GM10248 (cell line): Measurements from ENCODE around the gene COMMD4.
A peak's percentile ranks its signal among the peaks of the same experiment; 100 is the strongest.
"Not testable (repeated sequence)": the region's sequence is repeated elsewhere in the genome, so short reads cannot be mapped to it uniquely, and the experiment has no call there.

ENCODE experiments used
- CTCF ChIA-PET: fragments of 300-600 bp; sonication (Branson Sonifier 250); formaldehyde crosslinking; extraction: SDS; loops from one replicate; lab custom pipeline; 2021; ENCODE audit warnings: antibody characterized with exemption; lab: Yijun Ruan, JAX
- POLR2A ChIA-PET: fragments of 350-650 bp; sonication (Branson Sonifier 250); formaldehyde crosslinking; extraction: SDS; loops from one replicate; lab custom pipeline; 2020; ENCODE audit warnings: antibody characterized with exemption; lab: Yijun Ruan, JAX
- DNase-seq: peaks from one replicate; pipeline ENCODE4 v3.0.0; 2012; ENCODE audit errors: extremely low spot score
- CTCF ChIP-seq: IDR thresholded peaks from 2 replicates; pipeline ENCODE4 v1.5.1; 2012; ENCODE audit warnings: mild to moderate bottlenecking, low read depth; ENCODE audit errors: extremely low read depth, missing control alignments, control extremely low read depth

Gene COMMD4

DNA sequence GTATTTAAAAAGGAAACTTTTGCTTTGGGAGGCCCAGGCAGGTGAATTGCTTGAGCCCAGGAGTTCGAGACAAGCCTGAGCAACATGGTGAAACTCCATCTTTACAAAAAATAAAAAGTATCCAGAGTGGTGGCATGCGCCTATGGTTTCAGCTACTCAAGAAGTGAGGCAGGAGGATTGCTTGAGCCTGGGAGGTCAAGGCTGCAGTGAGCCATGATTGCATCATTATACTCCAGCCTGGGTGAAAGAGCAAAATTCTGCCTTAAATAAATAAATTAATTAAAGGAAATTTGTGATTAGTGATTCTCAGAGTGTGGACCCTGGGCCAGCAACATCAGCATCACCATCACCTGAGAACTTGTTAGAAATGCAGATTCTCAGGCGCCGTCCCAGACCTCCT lies 9.9 kb upstream of the COMMD4 start:
- POLR2A ChIA-PET = no interaction called here
- DNase-seq = no peak
- TF ChIP-seq CTCF = no peak
- CTCF ChIA-PET = no interaction called here

- no peak for DNase-seq
- CTCF ChIA-PET = no interaction called here
- no peak for TF ChIP-seq CTCF
- POLR2A ChIA-PET = no interaction called here
These were observed 8.9 kb upstream of the COMMD4 start for GRCh38 chr15:75327005-75327404.

DNA sequence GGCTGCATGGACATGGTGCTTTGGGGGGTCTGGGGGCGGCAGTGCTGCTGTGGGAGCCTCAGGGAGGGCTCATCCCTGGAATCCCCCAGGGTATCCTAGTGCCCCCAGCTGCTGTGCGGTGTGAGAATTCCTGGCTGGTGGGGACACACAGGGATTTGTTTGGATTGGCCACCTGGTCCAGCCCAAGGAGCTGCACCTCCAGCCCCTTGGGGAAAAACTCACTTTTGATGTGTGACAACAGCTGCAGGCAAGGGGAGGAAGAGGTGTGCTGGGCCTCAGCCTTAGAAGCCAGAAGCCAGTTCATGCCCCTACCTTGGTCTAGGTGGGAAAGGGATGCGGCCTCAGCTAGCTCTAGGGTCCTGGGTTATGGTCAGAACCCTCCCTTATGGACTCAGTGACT lies 8.4 kb upstream of the COMMD4 start:
- no peak for TF ChIP-seq CTCF
- DNase-seq = no peak
- ChIA-PET POLR2A (no interaction called here), CTCF (interaction anchor here (0.8 to 2.0 kb wide), 3 partner anchors 41 to 159 kb away, joined by 3 to 5 read pairs (median 3); partner anchors contain the start of gene MAN2C1)

DNA sequence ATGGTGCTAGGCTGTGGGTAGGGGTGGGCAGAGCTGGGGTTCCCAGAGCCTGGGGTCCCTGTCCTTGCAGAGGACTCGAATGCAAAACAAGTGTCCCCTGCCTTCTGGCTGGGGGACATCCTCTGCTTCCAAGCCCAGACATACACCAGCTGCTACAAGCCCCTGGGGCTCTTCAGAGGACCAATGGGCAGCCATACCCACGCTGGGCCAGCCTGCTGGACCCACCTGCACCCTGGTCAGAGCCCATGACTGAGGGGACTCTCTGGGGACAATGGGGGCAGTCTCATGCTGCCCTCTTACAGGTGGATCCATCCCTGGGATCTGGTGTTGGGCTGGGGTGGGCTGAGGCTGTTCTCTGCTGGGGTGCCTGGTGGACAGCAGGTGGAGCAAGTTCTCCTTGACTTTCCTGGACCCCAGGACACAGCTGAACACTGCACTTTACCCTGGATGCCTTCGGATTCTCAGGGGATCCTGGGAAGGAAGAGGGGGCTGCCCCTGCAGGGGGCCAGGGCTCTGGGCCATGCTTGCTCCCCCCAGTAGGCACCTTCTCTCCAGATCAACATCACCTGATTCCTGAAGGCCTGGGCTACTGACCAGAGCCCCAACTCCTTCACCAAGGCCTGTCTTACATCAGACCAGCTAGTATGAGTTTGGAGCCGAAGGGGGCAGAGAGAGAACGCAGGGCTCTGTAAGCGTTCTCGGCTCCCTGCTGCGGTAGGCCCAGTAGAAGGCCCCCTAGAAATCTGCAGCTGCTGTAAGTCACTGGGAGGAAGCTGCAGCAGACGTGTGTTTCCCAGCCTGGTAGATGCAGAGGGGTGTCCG lies 7.2 kb upstream of the COMMD4 start:
- DNase-seq = no peak
- CTCF ChIA-PET = interaction anchor here (1.0 to 2.0 kb wide), 4 partner anchors 39 to 319 kb away, joined by 3 to 5 read pairs (median 3); partner anchors contain the start of genes MAN2C1 and SNX33
- TF ChIP-seq CTCF = peak; percentile 11
- POLR2A ChIA-PET = no interaction called here

- no peak for TF ChIP-seq CTCF
- no peak for DNase-seq
- ChIA-PET CTCF (interaction anchor here (2.0 kb wide), 1 partner anchor 39 kb away, joined by 5 read pairs; the partner anchor contains the start of gene MAN2C1), POLR2A (no interaction called here)
These were observed 6.3 kb upstream of the COMMD4 start for GRCh38 chr15:75329571-75329970.

- CTCF ChIA-PET, POLR2A ChIA-PET, DNase-seq: not testable (repeated sequence)
These were observed 3.8 kb upstream of the COMMD4 start for GRCh38 chr15:75332093-75332492.

- ChIA-PET POLR2A (interaction anchor here (0.6 kb wide), 1 partner anchor 304 kb away, joined by 3 read pairs; no protein-coding TSS in a partner anchor), CTCF (interaction anchor here (0.9 kb wide), 1 partner anchor 353 kb away, joined by 3 read pairs; no protein-coding TSS in a partner anchor)
- not testable (repeated sequence) for DNase-seq
These were observed 2.0 kb upstream of the COMMD4 start for GRCh38 chr15:75333654-75334419.
